DMS153 (cell line): ENCODE measurements around the gene KLHL36.
"Not testable (repeated sequence)": the region's sequence is repeated elsewhere in the genome, so short reads cannot be mapped to it uniquely, and the experiment has no call there.

ENCODE experiments used
- DNase-seq: peaks from one replicate; lab custom pipeline; 2025; lab: John Stamatoyannopoulos, UW

The KLHL36 gene

GRCh38 chr16:84672276-84673202, 24.2 kb downstream of the KLHL36 start:
- DNase-seq = no peak

- no peak for DNase-seq
These were observed 24.9 kb downstream of the KLHL36 start for GRCh38 chr16:84673203-84673535.

- DNase-seq = no peak
These were observed 25.2 kb downstream of the KLHL36 start for GRCh38 chr16:84673561-84673960.

GRCh38 chr16:84675423-84675822, 27.1 kb downstream of the KLHL36 start:
- DNase-seq = no peak

- DNase-seq = no peak
These were observed 27.6 kb downstream of the KLHL36 start for GRCh38 chr16:84675884-84676283.

GRCh38 chr16:84677017-84677803, 28.9 kb downstream of the KLHL36 start:
- DNase-seq = no peak

GRCh38 chr16:84677849-84678248, 29.5 kb downstream of the KLHL36 start:
- DNase-seq = no peak

- DNase-seq = no peak
These were observed 30.2 kb downstream of the KLHL36 start for GRCh38 chr16:84678541-84678940.

- DNase-seq = no peak
These were observed 32.0 kb downstream of the KLHL36 start for GRCh38 chr16:84680165-84680842.

GRCh38 chr16:84680843-84681629, 32.7 kb downstream of the KLHL36 start:
- no peak for DNase-seq

GRCh38 chr16:84683691-84684591, 35.6 kb downstream of the KLHL36 start:
- no peak for DNase-seq

GRCh38 chr16:84684592-84684965, 36.3 kb downstream of the KLHL36 start:
- DNase-seq = no peak

GRCh38 chr16:84685210-84685609, 36.9 kb downstream of the KLHL36 start:
- DNase-seq = no peak

GRCh38 chr16:84686707-84687298, 38.5 kb downstream of the KLHL36 start:
- no peak for DNase-seq

- no peak for DNase-seq
These were observed 39.4 kb downstream of the KLHL36 start for GRCh38 chr16:84687715-84688114.

GRCh38 chr16:84688163-84688562, 39.9 kb downstream of the KLHL36 start:
- DNase-seq = not testable (repeated sequence)

- no peak for DNase-seq
These were observed 40.8 kb downstream of the KLHL36 start for GRCh38 chr16:84689111-84689510.

GRCh38 chr16:84690088-84690819, 41.9 kb downstream of the KLHL36 start:
- no peak for DNase-seq

- DNase-seq = no peak
These were observed 44.3 kb downstream of the KLHL36 start for GRCh38 chr16:84692451-84693214.
